ENCODE measurements around the gene SCART1.
"Not testable (repeated sequence)": the region's sequence is repeated elsewhere in the genome, so short reads cannot be mapped to it uniquely, and the experiment has no call there.

The SCART1 gene

GRCh38 chr10:133422807-133423771 lies 30.7 kb upstream of the SCART1 start:
- DNase-seq (ENCODE audit: low spot score) = no peak
- TF ChIP-seq CTCF (IDR thresholded peaks at IDR 0.05) = no peak
- Histone ChIP-seq H3K27ac (no peak overlapping the region), H3K4me3 (peak overlapping the region; percentile 55)

GRCh38 chr10:133424102-133424501 lies 29.6 kb upstream of the SCART1 start:
- not testable (repeated sequence) for H3K4me3 ChIP-seq; H3K27ac ChIP-seq; DNase-seq (ENCODE audit: low spot score)

GRCh38 chr10:133424601-133425000 lies 29.1 kb upstream of the SCART1 start, which contains the start of gene SPRN:
Gene SPRN, minus strand, starts transcription at chr10:133424625. Its CDS starts 944 bp downstream, at chr10:133423681.
- not testable (repeated sequence) for H3K27ac ChIP-seq; DNase-seq (ENCODE audit: low spot score)
- H3K4me3 ChIP-seq = peak within 1 kb of the TSS; percentile 55

GRCh38 chr10:133429571-133429970 lies 24.2 kb upstream of the SCART1 start:
- DNase-seq (ENCODE audit: low spot score); H3K4me3 ChIP-seq; H3K27ac ChIP-seq: not testable (repeated sequence)

- H3K27ac ChIP-seq; H3K4me3 ChIP-seq; DNase-seq (ENCODE audit: low spot score): not testable (repeated sequence)
Observed at GRCh38 chr10:133431888-133432613, 21.7 kb upstream of the SCART1 start.

- H3K27ac ChIP-seq; DNase-seq (ENCODE audit: low spot score); H3K4me3 ChIP-seq: not testable (repeated sequence)
Observed at GRCh38 chr10:133432789-133433188, 21.0 kb upstream of the SCART1 start.

GRCh38 chr10:133438711-133439273 lies 15.0 kb upstream of the SCART1 start:
- DNase-seq (ENCODE audit: low spot score) = no peak
- TF ChIP-seq CTCF (IDR thresholded peaks at IDR 0.05) = no peak
- Histone ChIP-seq H3K27ac (no peak overlapping the region), H3K4me3 (no peak overlapping the region)

- TF ChIP-seq CTCF (IDR thresholded peaks at IDR 0.05) = no peak
- no peak for DNase-seq (ENCODE audit: low spot score)
Observed at GRCh38 chr10:133439517-133440461, 14.0 kb upstream of the SCART1 start.

More at GRCh38 chr10:133439517-133440461, 14.0 kb upstream of the SCART1 start:
- Histone ChIP-seq H3K27ac (no peak overlapping the region), H3K4me3 (no peak overlapping the region)
